GM06990 (cell line): ENCODE measurements around the gene MSN.
A peak's percentile ranks its signal among the peaks of the same experiment; 100 is the strongest.

Source experiments
- DNase-seq: peaks from one replicate; pipeline ENCODE4 v3.0.0-alpha.2; 2011; ENCODE audit not compliant: insufficient read length; ENCODE audit errors: extremely low read depth
- H3K27me3 ChIP-seq: replicated peaks from 2 replicates; pipeline ENCODE4 v1.6.0; 2011; ENCODE audit warnings: low read length; ENCODE audit not compliant: control insufficient read depth, insufficient read depth
- H3K36me3 ChIP-seq: 2 replicates; pipeline ENCODE4 v1.5.1; 2011; ENCODE audit warnings: low read length; ENCODE audit not compliant: control insufficient read depth, insufficient read depth
- H3K4me3 ChIP-seq: replicated peaks from 2 replicates; pipeline ENCODE4 v1.5.1; 2011; ENCODE audit warnings: low read depth, mild to moderate bottlenecking, control low read depth, low read length
- TF ChIP-seq, protein P1 (sequence below): IDR thresholded peaks from 2 replicates; pipeline ENCODE4 v1.5.1; 2011; ENCODE audit warnings: low read length, control low read depth, mild to moderate bottlenecking, inconsistent platforms; ENCODE audit not compliant: insufficient read depth, poor library complexity, severe bottlenecking

MSN gene

DNA sequence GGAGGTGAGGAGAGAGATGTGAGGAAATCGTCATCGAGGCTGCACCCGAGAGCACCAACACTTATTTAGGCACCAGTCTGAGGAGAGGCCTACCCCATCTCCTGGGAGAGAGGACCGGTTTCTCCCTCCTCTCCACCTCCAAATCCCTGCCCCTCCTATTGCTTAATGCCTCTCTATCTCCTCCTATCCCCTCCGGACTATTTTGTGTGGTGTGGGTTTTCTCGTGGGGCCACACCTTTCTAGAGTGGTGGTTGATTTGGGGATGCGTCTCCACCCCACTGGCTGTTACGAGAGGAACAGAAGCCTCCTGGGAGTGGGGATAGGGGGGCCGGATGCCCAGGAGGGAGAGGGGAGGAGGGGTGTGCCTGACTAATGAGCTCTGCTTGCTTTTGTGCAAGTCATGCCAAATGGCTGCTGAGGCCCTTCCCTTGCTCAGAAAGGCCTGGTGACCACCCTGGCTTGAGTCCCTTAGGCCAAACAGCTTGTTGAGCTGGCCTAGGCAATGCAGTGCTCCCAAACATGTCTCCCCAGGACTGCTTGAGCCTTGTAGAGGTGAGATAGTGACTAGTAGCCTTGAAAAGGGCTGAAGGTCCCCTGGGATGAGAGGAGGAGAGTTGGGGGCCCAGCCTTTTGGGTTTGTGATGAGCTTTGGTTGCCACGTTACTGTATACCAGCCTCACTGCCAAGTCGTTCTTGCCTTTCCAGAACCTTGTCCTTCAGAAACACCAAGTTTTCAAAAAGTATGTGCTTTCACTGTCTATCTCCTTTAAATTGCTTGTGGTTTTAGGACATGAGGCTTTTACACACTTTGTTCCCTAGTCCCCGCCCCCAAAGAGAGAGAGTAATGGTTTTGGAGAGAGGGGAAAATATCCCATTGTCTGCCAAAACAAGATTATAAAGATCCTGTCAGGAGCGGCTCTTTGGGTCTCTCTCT, 1.2 kb downstream of the MSN start:
- TF ChIP-seq, protein P1, sequence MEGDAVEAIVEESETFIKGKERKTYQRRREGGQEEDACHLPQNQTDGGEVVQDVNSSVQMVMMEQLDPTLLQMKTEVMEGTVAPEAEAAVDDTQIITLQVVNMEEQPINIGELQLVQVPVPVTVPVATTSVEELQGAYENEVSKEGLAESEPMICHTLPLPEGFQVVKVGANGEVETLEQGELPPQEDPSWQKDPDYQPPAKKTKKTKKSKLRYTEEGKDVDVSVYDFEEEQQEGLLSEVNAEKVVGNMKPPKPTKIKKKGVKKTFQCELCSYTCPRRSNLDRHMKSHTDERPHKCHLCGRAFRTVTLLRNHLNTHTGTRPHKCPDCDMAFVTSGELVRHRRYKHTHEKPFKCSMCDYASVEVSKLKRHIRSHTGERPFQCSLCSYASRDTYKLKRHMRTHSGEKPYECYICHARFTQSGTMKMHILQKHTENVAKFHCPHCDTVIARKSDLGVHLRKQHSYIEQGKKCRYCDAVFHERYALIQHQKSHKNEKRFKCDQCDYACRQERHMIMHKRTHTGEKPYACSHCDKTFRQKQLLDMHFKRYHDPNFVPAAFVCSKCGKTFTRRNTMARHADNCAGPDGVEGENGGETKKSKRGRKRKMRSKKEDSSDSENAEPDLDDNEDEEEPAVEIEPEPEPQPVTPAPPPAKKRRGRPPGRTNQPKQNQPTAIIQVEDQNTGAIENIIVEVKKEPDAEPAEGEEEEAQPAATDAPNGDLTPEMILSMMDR: no peak
- Histone ChIP-seq H3K4me3 (peak overlapping the region; percentile 84), H3K36me3 (no peaks in the 10 kb centered on the region; the same call in none of the 2 replicates), H3K27me3 (no peaks in the 10 kb centered on the region)
- DNase-seq: peak; percentile 59

- Histone ChIP-seq H3K4me3 (peak overlapping the region; percentile 46), H3K36me3 (no peaks in the 10 kb centered on the region; the same call in none of the 2 replicates), H3K27me3 (no peaks in the 10 kb centered on the region)
- DNase-seq: no peak
- TF ChIP-seq, protein P1: no peak
These were observed 3.8 kb downstream of the MSN start for GRCh38 chrX:65671286-65671685.

- DNase-seq: no peak
- no peaks in the 10 kb centered on the region for H3K27me3 ChIP-seq
- no peaks in the 10 kb centered on the region; the same call in none of the 2 replicates for H3K36me3 ChIP-seq
- peak overlapping the region; percentile 46 for H3K4me3 ChIP-seq
- TF ChIP-seq, protein P1: no peak
These were observed 4.5 kb downstream of the MSN start for GRCh38 chrX:65671966-65672365.

DNA sequence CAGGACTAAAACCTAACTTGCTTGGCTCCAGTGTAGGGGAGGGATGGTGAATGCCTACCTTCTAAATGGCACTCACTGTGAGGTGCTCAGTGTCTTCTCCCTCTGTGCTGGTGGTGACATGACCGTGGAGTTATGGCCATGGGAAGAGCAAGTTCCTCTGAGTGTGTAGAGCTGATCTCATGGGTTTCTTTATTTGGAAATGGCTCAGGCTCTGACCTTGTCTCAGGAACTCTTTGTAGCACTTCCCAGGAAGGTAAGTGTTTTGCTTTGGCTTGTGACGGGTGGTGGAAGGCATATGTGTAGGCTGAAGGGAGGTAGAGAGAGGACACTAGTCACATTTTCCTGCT, 6.4 kb downstream of the MSN start:
- Histone ChIP-seq H3K36me3 (no peaks in the 10 kb centered on the region; the same call in none of the 2 replicates), H3K27me3 (no peaks in the 10 kb centered on the region), H3K4me3 (peak overlapping the region; percentile 15)
- no peak for DNase-seq
- TF ChIP-seq, protein P1: no peak

GRCh38 chrX:65674204-65674893, 6.9 kb downstream of the MSN start:
- no peaks in the 10 kb centered on the region; the same call in none of the 2 replicates for H3K36me3 ChIP-seq
- H3K27me3 ChIP-seq: no peaks in the 10 kb centered on the region
- TF ChIP-seq, protein P1: no peak
- no peak for DNase-seq
- peak overlapping the region; percentile 15; the same call in 1 of the 2 replicates for H3K4me3 ChIP-seq
